ENCODE measurements around the gene BCL2. TPM values are rescaled to one million over a fixed set of nuclear protein-coding genes. Genes with fewer than 3 reads are reported as not detected.
A peak's percentile ranks its signal among the peaks of the same experiment; 100 is the strongest.

The BCL2 gene
- total RNA-seq, 1 donor from 2014 or later, result 81.3 TPM

DNA sequence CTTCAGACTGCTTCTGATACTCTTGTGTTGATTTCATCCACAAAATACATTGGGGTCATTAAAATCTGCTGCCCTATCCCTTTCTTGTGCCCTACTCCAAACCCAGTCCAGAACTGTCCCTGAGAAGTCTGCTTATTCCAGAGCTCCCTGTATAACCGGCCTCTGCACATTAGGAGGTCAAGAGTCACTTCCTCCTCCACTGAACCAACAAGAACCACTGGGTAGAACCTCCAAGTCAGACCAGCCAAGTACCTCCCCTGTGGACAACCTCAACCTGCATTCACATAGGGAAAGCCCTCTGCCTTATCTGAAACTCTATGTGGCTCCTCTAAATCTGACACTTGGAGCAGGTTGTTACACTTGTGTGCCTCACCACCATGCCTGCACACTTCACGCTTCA, 25.3 kb upstream of the BCL2 start:
- intact Hi-C loops (cut with micrococcal nuclease), result loop anchor here (5.0 kb wide), 1 partner anchor 328 kb away; no protein-coding TSS in a partner anchor
- no peak overlapping the region for H3K27ac Mint-ChIP-seq
- H3K27me3 Mint-ChIP-seq, result no peaks in the 10 kb centered on the region
- peaks cover 65% of the 10 kb centered on the region for H3K36me3 Mint-ChIP-seq (ENCODE audit: low read depth)
- H3K9me3 Mint-ChIP-seq, result no peaks in the 10 kb centered on the region
- DNase-seq, result no peak
- no peak overlapping the region for H3K4me3 Mint-ChIP-seq
- H3K4me1 Mint-ChIP-seq, result peaks cover 8% of the 10 kb centered on the region

DNA sequence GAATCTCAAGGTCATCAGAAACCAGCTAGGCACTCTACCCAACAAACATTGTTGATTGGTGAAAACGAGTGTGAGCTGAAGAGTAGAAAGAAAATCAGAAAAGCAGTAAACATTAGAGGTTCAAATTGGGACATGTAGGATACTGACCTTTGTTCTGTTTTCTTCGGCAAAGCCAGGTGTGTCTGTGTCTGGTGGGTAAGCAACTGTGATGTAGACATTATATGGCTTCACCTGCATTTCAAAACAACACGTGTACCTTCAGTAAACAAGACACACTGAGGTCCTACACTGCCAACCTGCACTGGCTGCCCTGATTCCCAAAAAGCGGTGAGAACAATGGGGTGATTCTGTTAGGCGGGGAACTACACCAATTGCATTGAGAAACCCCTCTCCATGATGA, 24.7 kb upstream of the BCL2 start:
- Mint-ChIP-seq H3K4me3 (no peak overlapping the region), H3K9me3 (no peaks in the 10 kb centered on the region), H3K27me3 (no peaks in the 10 kb centered on the region), H3K27ac (no peak overlapping the region), H3K36me3 (ENCODE audit: low read depth) (peaks cover 63% of the 10 kb centered on the region), H3K4me1 (peaks cover 9% of the 10 kb centered on the region)
- intact Hi-C loops (cut with micrococcal nuclease), result loop anchor here (5.0 kb wide), 1 partner anchor 327 kb away; no protein-coding TSS in a partner anchor
- no peak for DNase-seq

DNA sequence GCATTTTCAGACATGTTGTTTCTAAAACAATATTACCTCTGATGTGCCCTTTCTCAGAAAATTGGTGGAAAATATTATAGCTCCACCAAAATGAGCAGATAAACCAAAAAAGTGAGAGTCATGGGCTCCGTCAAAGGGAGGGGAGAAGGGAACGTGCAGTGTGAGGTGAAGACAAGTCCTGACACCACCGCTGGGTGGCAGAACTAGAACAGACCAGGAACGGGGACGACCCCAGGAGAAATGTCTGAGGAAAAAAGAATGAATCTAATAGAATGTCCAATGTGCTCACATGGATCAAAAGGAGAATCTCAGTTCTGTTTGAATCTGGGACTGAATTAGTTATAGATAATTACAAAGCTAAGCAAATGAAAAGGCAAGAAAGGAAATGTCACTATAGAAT, 22.6 kb upstream of the BCL2 start:
- Mint-ChIP-seq H3K27ac (no peak overlapping the region), H3K4me1 (peaks cover 9% of the 10 kb centered on the region), H3K27me3 (no peaks in the 10 kb centered on the region), H3K36me3 (ENCODE audit: low read depth) (peaks cover 64% of the 10 kb centered on the region), H3K4me3 (no peak overlapping the region), H3K9me3 (no peaks in the 10 kb centered on the region)
- intact Hi-C loops (cut with micrococcal nuclease), result loop anchor here (1.0 to 5.0 kb wide), 2 partner anchors 97 to 325 kb away; no protein-coding TSS in a partner anchor
- no peak for DNase-seq

DNA sequence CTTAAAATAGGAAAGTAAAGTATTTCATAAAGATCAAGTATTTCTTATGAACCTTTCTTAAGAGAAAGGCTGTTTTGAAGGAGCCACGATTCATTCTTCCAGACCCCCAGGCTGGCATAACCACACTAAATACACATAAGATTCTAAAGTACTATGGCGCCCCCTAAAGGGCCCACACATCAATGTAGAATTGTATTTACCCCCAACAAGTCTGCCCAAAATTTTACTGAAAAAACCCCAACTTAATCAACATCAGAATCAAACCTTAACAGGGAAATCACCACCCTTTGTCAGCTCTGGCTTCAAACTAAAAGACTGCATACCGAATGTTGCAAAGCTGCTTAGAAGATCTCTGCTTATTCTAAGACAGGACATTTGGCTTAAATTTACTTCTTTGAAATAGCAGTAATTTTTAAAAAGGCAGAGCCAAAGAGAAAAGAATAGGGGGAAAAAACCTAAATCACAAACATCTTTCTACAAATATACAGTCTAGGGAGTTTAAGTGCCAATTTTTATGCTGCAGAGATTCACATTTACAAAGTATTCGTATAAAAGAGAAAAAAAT, 20.4 kb upstream of the BCL2 start:
- intact Hi-C loops (cut with micrococcal nuclease), result loop anchor here (5.0 kb wide), 1 partner anchor 323 kb away; no protein-coding TSS in a partner anchor
- Mint-ChIP-seq H3K4me3 (no peak overlapping the region), H3K9me3 (no peaks in the 10 kb centered on the region), H3K4me1 (peaks cover 11% of the 10 kb centered on the region), H3K36me3 (ENCODE audit: low read depth) (peaks cover 68% of the 10 kb centered on the region), H3K27ac (peak overlapping the region; percentile 2), H3K27me3 (no peaks in the 10 kb centered on the region)
- DNase-seq, result peak; percentile 81

DNA sequence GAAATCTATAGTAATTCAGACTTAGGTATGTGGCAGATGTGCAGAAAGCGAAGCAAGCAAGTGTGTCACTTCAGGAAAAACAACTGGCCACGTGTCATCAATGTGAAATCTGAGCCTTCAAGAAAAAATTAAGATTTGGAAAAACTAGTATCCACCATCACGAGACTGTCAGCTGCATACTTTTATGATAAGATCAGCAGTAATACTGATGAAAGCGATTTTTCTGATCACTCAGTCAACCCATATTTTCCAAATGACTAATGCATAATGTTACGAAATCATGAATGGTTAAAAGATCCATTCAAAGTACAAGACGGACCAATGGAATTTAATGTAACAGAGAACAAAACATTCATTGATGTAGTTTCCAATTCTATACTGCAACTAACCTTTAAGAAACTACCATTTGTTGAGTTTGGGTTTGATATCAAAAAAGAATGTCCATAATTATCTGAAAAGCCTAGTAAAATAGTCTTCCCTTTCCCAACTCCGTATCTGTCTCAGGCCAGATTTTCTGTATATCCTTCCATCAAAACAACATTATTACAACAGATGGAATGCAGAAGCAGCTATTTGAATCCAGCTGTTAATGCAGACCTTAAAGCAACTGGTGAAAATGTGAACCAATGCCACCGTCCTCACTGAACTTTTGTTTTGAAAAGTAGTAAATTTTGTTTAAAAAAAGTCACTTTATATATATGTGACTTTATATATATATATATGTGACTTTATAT, 17.0 kb upstream of the BCL2 start:
- no peaks in the 10 kb centered on the region for H3K27me3 Mint-ChIP-seq
- no peak overlapping the region for H3K27ac Mint-ChIP-seq
- intact Hi-C loops (cut with micrococcal nuclease), result no loop called here

DNA sequence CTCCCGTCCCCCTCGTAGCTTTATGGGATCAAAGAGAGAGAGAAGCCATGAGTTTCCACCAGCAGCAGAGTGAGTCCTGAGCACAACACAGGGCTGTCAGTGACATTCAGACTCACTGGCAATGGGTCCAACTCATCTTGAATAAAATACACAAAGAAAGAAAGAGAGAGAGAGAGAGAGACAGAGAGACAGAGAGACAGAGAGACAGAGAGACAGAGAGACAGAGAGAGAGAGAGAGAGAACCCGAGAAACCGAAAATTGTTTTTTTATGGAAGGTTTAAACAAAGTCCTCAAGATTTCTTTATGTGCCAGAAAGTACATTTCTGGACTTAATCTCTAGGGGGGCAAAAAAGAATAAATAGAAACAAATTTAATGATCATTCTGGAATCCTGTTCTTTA, 11.5 kb upstream of the BCL2 start:
- Mint-ChIP-seq H3K4me1 (no peaks in the 10 kb centered on the region), H3K27me3 (no peaks in the 10 kb centered on the region), H3K9me3 (no peaks in the 10 kb centered on the region), H3K36me3 (ENCODE audit: low read depth) (peaks cover 45% of the 10 kb centered on the region), H3K4me3 (no peak overlapping the region), H3K27ac (no peak overlapping the region)
- intact Hi-C loops (cut with micrococcal nuclease), result no loop called here
- DNase-seq, result no peak

More for the DNA sequence above, 17.0 kb upstream of the BCL2 start:
- Mint-ChIP-seq H3K4me3 (no peak overlapping the region), H3K4me1 (peaks cover 9% of the 10 kb centered on the region), H3K36me3 (ENCODE audit: low read depth) (peaks cover 65% of the 10 kb centered on the region), H3K9me3 (no peaks in the 10 kb centered on the region)
- no peak for DNase-seq

DNA sequence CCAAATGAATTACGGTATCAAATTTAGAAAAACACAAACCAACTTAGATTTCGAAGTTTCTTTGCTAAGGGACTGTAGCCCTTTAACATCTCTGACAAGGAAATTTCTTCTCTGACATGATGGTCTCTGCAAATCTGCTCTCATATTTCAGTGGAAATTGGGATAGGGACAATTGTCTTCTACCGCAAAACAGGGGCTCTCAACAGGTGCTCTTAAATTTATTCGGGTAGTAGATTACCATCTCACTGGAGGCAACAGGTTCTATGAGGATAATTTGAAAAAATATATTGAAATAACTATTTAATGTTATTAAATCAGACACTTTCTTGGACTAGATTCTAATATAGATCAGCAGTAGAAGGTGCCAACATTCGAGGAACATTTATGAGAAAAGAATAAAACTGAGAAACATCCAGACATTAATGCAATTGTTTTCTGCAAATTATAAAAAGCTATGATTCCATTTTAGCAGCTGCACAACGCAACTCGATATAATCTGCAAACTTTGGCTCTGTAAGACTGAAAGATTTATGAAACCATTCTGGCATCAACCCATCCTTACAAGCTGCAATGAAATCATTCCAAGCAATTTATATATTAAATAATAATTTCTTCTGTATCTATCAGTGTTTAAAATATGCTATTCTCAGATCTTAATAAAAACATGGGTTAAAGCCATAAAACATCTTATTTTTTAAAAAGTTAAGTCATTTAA, 10.0 kb upstream of the BCL2 start:
- intact Hi-C loops (cut with micrococcal nuclease), result no loop called here
- no peaks in the 10 kb centered on the region for H3K27me3 Mint-ChIP-seq
- H3K4me1 Mint-ChIP-seq, result no peaks in the 10 kb centered on the region
- no peak overlapping the region for H3K27ac Mint-ChIP-seq
- H3K9me3 Mint-ChIP-seq, result no peaks in the 10 kb centered on the region
- H3K36me3 Mint-ChIP-seq (ENCODE audit: low read depth), result peaks cover 32% of the 10 kb centered on the region
- no peak for DNase-seq
- no peak overlapping the region for H3K4me3 Mint-ChIP-seq

DNA sequence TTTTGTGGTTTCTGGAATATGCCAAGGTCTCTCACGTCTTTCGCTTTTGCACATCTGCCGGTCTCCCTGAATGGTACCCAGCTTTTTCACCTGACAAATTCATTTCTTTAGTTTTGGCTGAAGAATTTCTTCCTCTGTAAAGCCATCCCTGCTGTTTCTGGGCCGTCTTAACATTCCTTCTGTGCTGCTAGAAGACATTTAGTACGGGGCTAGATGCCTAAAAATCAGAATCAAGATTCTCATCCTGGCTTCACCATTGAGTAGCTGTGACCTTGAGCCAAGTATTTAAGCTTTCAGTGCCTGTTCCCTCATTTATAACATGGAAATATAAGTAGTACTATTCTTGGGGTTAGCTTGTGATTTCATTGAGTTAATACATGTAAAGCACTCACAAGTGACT, 6.4 kb upstream of the BCL2 start:
- H3K4me1 Mint-ChIP-seq, result peaks cover 16% of the 10 kb centered on the region
- no peak overlapping the region for H3K27ac Mint-ChIP-seq
- no peaks in the 10 kb centered on the region for H3K27me3 Mint-ChIP-seq
- H3K9me3 Mint-ChIP-seq, result no peaks in the 10 kb centered on the region
- DNase-seq, result no peak
- intact Hi-C loops (cut with micrococcal nuclease), result no loop called here
- H3K36me3 Mint-ChIP-seq (ENCODE audit: low read depth), result peaks cover 12% of the 10 kb centered on the region
- H3K4me3 Mint-ChIP-seq, result no peak overlapping the region

DNA sequence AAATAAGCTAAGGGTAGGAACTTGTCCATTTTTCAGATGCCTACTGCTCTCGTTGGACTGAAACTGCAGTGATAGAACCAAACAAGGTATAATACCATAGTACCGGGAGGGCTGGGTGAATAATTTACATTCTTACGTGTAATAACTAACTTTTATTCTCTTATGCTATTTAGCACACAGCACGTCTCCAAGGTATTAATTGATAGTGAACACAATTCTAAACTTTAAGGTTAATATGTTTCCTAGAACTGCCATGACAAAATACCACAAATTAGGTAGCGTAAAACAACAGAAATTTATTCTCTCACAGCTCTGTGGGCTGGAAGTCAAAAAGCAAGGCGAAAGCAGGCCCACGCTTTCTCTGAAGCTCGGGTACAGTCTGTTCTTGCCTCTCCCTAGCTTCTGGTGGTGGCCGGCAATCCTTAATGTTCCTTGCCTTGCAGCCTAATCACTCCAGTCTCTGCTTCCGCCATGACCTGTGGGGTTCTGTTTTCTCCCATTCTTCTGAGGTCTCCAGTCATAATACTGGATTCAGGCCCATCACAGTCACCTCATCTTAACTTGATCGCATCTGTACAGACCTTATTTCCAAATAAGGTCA, 5.6 kb upstream of the BCL2 start:
- Mint-ChIP-seq H3K9me3 (no peaks in the 10 kb centered on the region), H3K27ac (no peak overlapping the region), H3K4me3 (no peak overlapping the region), H3K4me1 (peaks cover 21% of the 10 kb centered on the region), H3K36me3 (ENCODE audit: low read depth) (peaks cover 10% of the 10 kb centered on the region), H3K27me3 (no peaks in the 10 kb centered on the region)
- intact Hi-C loops (cut with micrococcal nuclease), result no loop called here
- no peak for DNase-seq

DNA sequence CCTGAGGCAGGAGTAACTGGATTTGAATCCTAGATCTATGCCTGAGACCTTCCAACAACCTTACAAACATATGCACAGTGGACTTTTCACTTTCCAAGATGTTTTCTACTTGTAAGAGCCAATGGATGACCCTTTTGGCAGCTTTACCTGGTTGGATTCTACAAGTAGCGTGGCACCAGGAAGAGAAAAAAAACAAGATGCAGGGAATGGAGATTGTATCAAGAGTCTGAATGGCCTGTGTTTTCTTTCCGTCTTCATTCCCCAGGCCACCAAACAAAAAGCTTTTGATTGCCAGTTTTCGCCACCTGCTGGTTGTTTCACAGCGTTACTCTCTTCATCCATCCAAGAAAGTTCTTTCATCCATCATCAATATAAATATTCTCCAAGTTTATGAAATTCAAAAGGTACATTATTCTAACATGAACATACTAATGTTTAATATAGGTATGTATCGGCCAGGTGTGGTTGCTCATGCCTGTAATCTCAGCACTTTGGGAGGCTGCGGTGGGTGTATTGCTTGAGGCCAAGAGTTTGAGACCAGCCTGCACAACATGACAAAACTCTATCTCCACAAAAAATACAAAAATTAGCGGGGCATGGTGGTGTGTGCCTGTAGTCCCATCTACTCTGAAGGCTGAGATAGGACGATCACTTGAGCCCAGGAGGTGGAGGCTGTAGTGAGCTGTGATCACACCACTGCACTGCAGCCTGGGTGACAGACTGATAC, 3.5 kb upstream of the BCL2 start:
- peak; percentile 88 for DNase-seq
- Mint-ChIP-seq H3K4me1 (peaks cover 21% of the 10 kb centered on the region), H3K27ac (no peak overlapping the region), H3K9me3 (no peaks in the 10 kb centered on the region), H3K4me3 (no peak overlapping the region), H3K27me3 (no peaks in the 10 kb centered on the region), H3K36me3 (ENCODE audit: low read depth) (peaks cover 13% of the 10 kb centered on the region)
- intact Hi-C loops (cut with micrococcal nuclease), result loop anchor here (1.0 to 5.0 kb wide), 5 partner anchors 116 to 606 kb away; partner anchors contain the start of gene PHLPP1

DNA sequence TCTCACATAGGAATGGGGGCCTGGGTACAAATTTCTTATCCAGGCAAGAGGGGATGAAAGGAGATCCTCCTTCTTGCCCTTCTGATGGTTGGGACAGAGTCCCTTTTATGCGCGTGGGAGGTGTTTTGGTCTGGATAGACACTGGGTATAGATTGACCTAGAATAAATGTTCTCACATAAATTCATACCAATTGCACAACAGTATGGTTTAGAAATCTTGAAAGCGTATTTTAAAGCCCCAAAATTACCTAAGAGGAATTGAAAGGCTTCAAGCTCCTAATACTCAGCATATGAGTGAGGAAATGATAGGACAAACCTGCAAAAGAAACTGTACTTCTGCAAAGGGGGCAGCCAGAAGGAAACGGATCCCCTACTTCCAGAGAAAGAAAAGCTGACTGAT, 2.6 kb upstream of the BCL2 start:
- Mint-ChIP-seq H3K27ac (peak overlapping the region; percentile 18), H3K4me3 (peak overlapping the region; percentile 24), H3K9me3 (no peaks in the 10 kb centered on the region), H3K36me3 (ENCODE audit: low read depth) (peaks cover 20% of the 10 kb centered on the region), H3K4me1 (peaks cover 21% of the 10 kb centered on the region), H3K27me3 (no peaks in the 10 kb centered on the region)
- intact Hi-C loops (cut with micrococcal nuclease), result loop anchor here (2.0 to 5.0 kb wide), 2 partner anchors 117 to 605 kb away; partner anchors contain the start of gene PHLPP1
- no peak for DNase-seq

DNA sequence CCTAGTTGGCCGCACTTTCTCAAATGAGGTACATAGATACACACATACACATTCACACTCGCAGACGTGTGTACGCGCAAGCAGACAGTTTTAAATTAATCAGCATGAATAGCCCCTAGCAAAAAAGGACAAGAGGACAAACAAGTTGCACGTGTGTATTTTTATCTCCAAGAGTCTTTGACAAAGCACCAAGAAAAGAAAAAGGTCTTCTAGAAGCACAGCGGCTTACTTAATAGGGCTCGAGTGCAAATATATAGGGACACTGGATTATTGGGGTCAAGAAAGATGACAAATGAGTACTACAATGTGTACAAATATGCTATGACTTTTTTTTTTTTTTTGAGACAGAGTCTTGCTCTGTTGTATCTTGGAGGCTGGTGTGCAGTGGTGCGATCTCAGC, 1.7 kb upstream of the BCL2 start:
- Mint-ChIP-seq H3K9me3 (no peaks in the 10 kb centered on the region), H3K4me1 (peaks cover 24% of the 10 kb centered on the region), H3K27ac (peak overlapping the region; percentile 97), H3K27me3 (no peaks in the 10 kb centered on the region), H3K4me3 (peak overlapping the region; percentile 99), H3K36me3 (ENCODE audit: low read depth) (peaks cover 27% of the 10 kb centered on the region)
- intact Hi-C loops (cut with micrococcal nuclease), result loop anchor here (2.0 to 5.0 kb wide), 2 partner anchors 102 to 604 kb away; partner anchors contain the start of genes PHLPP1 and VPS4B
- no peak for DNase-seq

DNA sequence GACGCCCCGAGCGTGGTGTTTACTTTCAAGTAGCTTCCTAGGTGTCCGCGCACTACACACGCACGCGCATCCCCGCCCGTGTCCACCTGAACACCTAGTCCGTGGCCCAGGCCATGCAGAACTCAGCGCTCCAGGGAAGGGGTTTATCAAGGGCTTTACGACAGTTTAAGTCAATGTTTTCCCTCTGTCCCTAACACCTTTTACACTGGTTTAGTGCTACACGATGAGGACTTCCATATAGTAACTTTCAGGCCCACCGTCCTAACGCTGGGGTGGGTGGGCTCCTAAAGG, 1.4 kb upstream of the BCL2 start:
- Mint-ChIP-seq H3K36me3 (ENCODE audit: low read depth) (peaks cover 29% of the 10 kb centered on the region), H3K4me3 (peak overlapping the region; percentile 99), H3K27me3 (no peaks in the 10 kb centered on the region), H3K9me3 (no peaks in the 10 kb centered on the region), H3K4me1 (peaks cover 24% of the 10 kb centered on the region), H3K27ac (peak overlapping the region; percentile 97)
- intact Hi-C loops (cut with micrococcal nuclease), result loop anchor here (1.0 to 5.0 kb wide), 4 partner anchors 46 to 604 kb away; partner anchors contain the start of genes KDSR, PHLPP1 and VPS4B
- no peak for DNase-seq

Measured in activated CD4-positive, alpha-beta T cell treated with anti-CD3 and anti-CD28 coated beads, Interleukin-2, amount 10 ng/mL, durations not matched to agents 24 days and 14 days (primary cell).